Heart right ventricle (tissue), 16 donors: ENCODE data around the gene ATF4. TPM values are rescaled to one million over a fixed set of nuclear protein-coding genes. Genes with fewer than 3 reads are reported as not detected.
A peak's percentile ranks its signal among the peaks of the same experiment; 100 is the strongest.

Source experiments
- ATAC-seq, 8 donors: fragments of 200-7000 bp; cut with Tn5 transposase; one replicate each; pipeline ENCODE4 v1.9.1; 2020; ENCODE audit warnings: mild to moderate bottlenecking in 8 of 8, moderate library complexity in 8 of 8, moderate number of reproducible peaks in 1 of 8
- DNase-seq, 2 donors: peaks; one replicate each; pipeline ENCODE4 v3.0.0-alpha.2; 2020
- H3K27ac ChIP-seq, 10 donors: fragments of 200-600 bp; sonication (generic) in 2 of 10; one replicate each; pipeline versions ENCODE4 v1.5.0 to v1.8.0; 2020 to 2022; ENCODE audit warnings: mild to moderate bottlenecking in 3 of 10
- H3K27me3 ChIP-seq, 7 donors: fragments of 200-600 bp; one replicate each; pipeline ENCODE4 v1.8.0; 2021 to 2022; ENCODE audit warnings: mild to moderate bottlenecking in 2 of 7
- H3K36me3 ChIP-seq, 9 donors: fragments of 200-600 bp; sonication (generic) in 1 of 9; one replicate each; pipeline versions ENCODE4 v1.5.0 to v1.8.0; 2020 to 2022; ENCODE audit warnings: mild to moderate bottlenecking in 2 of 9
- H3K4me1 ChIP-seq, 9 donors: fragments of 200-600 bp; sonication (generic) in 1 of 9; one replicate each; pipeline versions ENCODE4 v1.5.0 to v1.8.0; 2020 to 2022; ENCODE audit warnings: mild to moderate bottlenecking in 4 of 9
- H3K4me3 ChIP-seq, 10 donors: fragments of 200-600 bp; sonication (generic) in 2 of 10; one replicate each; pipeline versions ENCODE4 v1.5.0 to v1.8.0; 2020 to 2022; ENCODE audit warnings: mild to moderate bottlenecking in 7 of 10, moderate library complexity in 2 of 10
- H3K9me3 ChIP-seq, 11 donors: fragments of 200-600 bp in 10 of 11; sonication (generic) in 2 of 11; one replicate each; pipeline versions ENCODE4 v1.5.0 to v1.8.0; 2013 to 2022; ENCODE audit warnings: mild to moderate bottlenecking in 2 of 11, control low read depth in 1 of 11, moderate library complexity in 1 of 11
- CTCF ChIP-seq, 9 donors: fragments of 200-600 bp; sonication (generic) in 2 of 9; IDR thresholded peaks; one replicate each; pipeline versions ENCODE4 v1.5.0 to v1.8.0; 2021 to 2022; ENCODE audit warnings: antibody characterized with exemption in 9 of 9, mild to moderate bottlenecking in 5 of 9, moderate library complexity in 1 of 9
- WGBS, 2 donors: extraction: QIAGEN DNeasy Blood & Tissue Kit; methylation state at CpG; one replicate each; pipeline ENCODE4 v1.1.7; 2013; ENCODE audit warnings: inconsistent platforms in 1 of 2; 5-methylcytosine and 5-hydroxymethylcytosine counted together
- intact Hi-C, 10 donors: fragments of 100-400 bp; cut with DNase I; formaldehyde crosslinking; loops; one replicate each; pipeline versions ENCODE4 v1.11.1 to v1.14.2; 2022
- polyA plus RNA-seq, 2 donors: library from polyadenylated mRNA; stranded (reverse); fragments of 200-250 nt; gene quantifications; one replicate each; pipeline ENCODE4 v1.2.3, GENCODE V29; 2013
- total RNA-seq, 10 donors: library from RNA; stranded (reverse); fragmentation: NEBNext Ultra II Directional in 3 of 10; extraction: Animal tissue kit (Norgen Biotek cat#: 25700) in 3 of 10; gene quantifications; one replicate each; pipeline versions ENCODE4 v1.2.1 to v1.2.4, GENCODE V29; 2021 to 2023
- donor health status: Arrhythmogenic right ventricular cardiomyopathy.
- donor health status: ischemic (EF 13 %, LVEDD 7.1; RV severe dilation, severe dysfunction).
- donor health status: healthy with polysubstance abuse.
- donor health status: DM: no; HTN: yes; CAD: no.
- donor health status: DM: no; HTN: no; CAD: no.
- donor health status: ischemic (EF 25% LVEDD 6.9; RV normal size, moderate dysfunction).
- donor health status: ischemic (EF 25% LVEDD 5.7; RV mildly dilated, moderate dysfunction).
- donor health status: healthy.
- donor health status: DM: yes; HTN: yes; CAD: no.
- donor health status: Ischemic cardiomyopathy.
- donor health status: ischemic (EF 35%, LVEDD 5.7; RV mildly dilated, moderate dysfunction).
- donor health status: nonischemic (EF 11% LVEDD 7.7; RV severe dilation, severe dysfunction).
- donor health status: DM: yes; HTN: yes; CAD: no.
- donor health status: PGD.
- donor health status: ischemic (EF 29% LVEDD 5.4; RV normal size, mild dysfunction).
- donor health status: nonischemic (EF 23%, LVEDD 6.1; RV moderate dilation, normal function).

Gene ATF4
- total and polyA plus RNA-seq, 12 donors: 95.2 to 637 (median 161) TPM

GRCh38 chr22:39558950-39559349 lies 38.6 kb downstream of the ATF4 start:
- intact Hi-C loops: loop anchor here in 2 of 10 donors (5.0 kb wide), 2 partner anchors 463 to 468 kb away; no protein-coding TSS in a partner anchor
- 78 to 79% methylated on average over 14 of the region's 14 CpGs for WGBS, 2 donors
- H3K4me3 ChIP-seq: no peak overlapping the region
- peaks cover 0 to 8% (median 3%) of the 10 kb centered on the region in 9 donors for H3K4me1 ChIP-seq
- H3K27ac ChIP-seq: no peak overlapping the region
- TF ChIP-seq CTCF (IDR thresholded peaks at IDR 0.05): no peak
- H3K36me3 ChIP-seq: no peaks in the 10 kb centered on the region
- peaks cover 12 to 83% (median 62%) of the 10 kb centered on the region in 7 donors for H3K27me3 ChIP-seq
- DNase-seq: no peak
- peak in 2 of 8 donors; percentile 18 to 24 for ATAC-seq
- no peaks in the 10 kb centered on the region for H3K9me3 ChIP-seq

GRCh38 chr22:39559456-39560105 lies 39.2 kb downstream of the ATF4 start:
- H3K27me3 ChIP-seq: peaks cover 12 to 78% (median 63%) of the 10 kb centered on the region in 7 donors
- H3K4me3 ChIP-seq: no peak overlapping the region
- DNase-seq (no peak), ATAC-seq (peak in 3 of 8 donors; percentile 14 to 47 (median 33))
- H3K9me3 ChIP-seq: no peaks in the 10 kb centered on the region
- 34 to 39% methylated on average over 11 of the region's 11 CpGs for WGBS, 2 donors
- intact Hi-C loops: loop anchor here in 3 of 10 donors (5.0 to 10.0 kb wide), 4 partner anchors 65 to 468 kb away; no protein-coding TSS in a partner anchor
- TF ChIP-seq CTCF (IDR thresholded peaks at IDR 0.05): peak in 8 of 9 donors; percentile 14 to 45 (median 36)
- H3K4me1 ChIP-seq: peaks cover 0 to 8% (median 3%) of the 10 kb centered on the region in 9 donors
- H3K27ac ChIP-seq: no peak overlapping the region
- no peaks in the 10 kb centered on the region for H3K36me3 ChIP-seq

- Histone ChIP-seq H3K36me3 (no peaks in the 10 kb centered on the region), H3K4me1 (peaks cover 0 to 8% (median 3%) of the 10 kb centered on the region in 9 donors), H3K27me3 (peaks cover 12 to 78% (median 63%) of the 10 kb centered on the region in 7 donors), H3K27ac (no peak overlapping the region), H3K9me3 (no peaks in the 10 kb centered on the region), H3K4me3 (no peak overlapping the region)
- ATAC-seq (no peak), DNase-seq (no peak)
- 52 to 60% methylated on average over 6 of the region's 6 CpGs for WGBS, 2 donors
- no peak for TF ChIP-seq CTCF (IDR thresholded peaks at IDR 0.05)
- intact Hi-C loops: loop anchor here in 1 of 10 donors (5.0 to 10.0 kb wide), 2 partner anchors 65 to 447 kb away; no protein-coding TSS in a partner anchor
Measured at GRCh38 chr22:39560127-39560526, 39.8 kb downstream of the ATF4 start.

GRCh38 chr22:39562839-39563489 lies 42.6 kb downstream of the ATF4 start:
- no peak overlapping the region for H3K27ac ChIP-seq
- TF ChIP-seq CTCF (IDR thresholded peaks at IDR 0.05): no peak
- ATAC-seq: no peak
- H3K9me3 ChIP-seq: no peaks in the 10 kb centered on the region
- WGBS, 2 donors: 57 to 67% methylated on average over 9 of the region's 9 CpGs
- peaks cover 0 to 6% (median 3%) of the 10 kb centered on the region in 9 donors for H3K4me1 ChIP-seq
- no peak overlapping the region for H3K4me3 ChIP-seq
- no peak for DNase-seq
- H3K27me3 ChIP-seq: peaks cover 5 to 52% (median 37%) of the 10 kb centered on the region in 7 donors
- no peaks in the 10 kb centered on the region for H3K36me3 ChIP-seq
- intact Hi-C loops: loop anchor here in 1 of 10 donors (5.0 to 10.0 kb wide), 2 partner anchors 62 to 444 kb away; no protein-coding TSS in a partner anchor
